ENCODE measurements around the gene PSME4.
"Not testable (repeated sequence)": the region's sequence is repeated elsewhere in the genome, so short reads cannot be mapped to it uniquely, and the experiment has no call there.

The PSME4 gene

GRCh38 chr2:53886406-53887280, 84.2 kb downstream of the PSME4 start:
- DNase-seq, result no peak

GRCh38 chr2:53884883-53885282, 85.9 kb downstream of the PSME4 start:
- no peak for DNase-seq

- no peak for DNase-seq
These were observed 88.8 kb downstream of the PSME4 start for GRCh38 chr2:53881986-53882385.

- no peak for DNase-seq
These were observed 89.4 kb downstream of the PSME4 start for GRCh38 chr2:53881360-53881759.

- no peak for DNase-seq
These were observed 90.0 kb downstream of the PSME4 start for GRCh38 chr2:53880756-53881155.

GRCh38 chr2:53877556-53877955, 93.2 kb downstream of the PSME4 start:
- DNase-seq, result no peak

- no peak for DNase-seq
These were observed 93.7 kb downstream of the PSME4 start for GRCh38 chr2:53877112-53877511.

- DNase-seq, result no peak
These were observed 96.3 kb downstream of the PSME4 start for GRCh38 chr2:53874401-53874950.

GRCh38 chr2:53867773-53868172, 103.0 kb downstream of the PSME4 start:
- no peak for DNase-seq

GRCh38 chr2:53867169-53867568, 103.6 kb downstream of the PSME4 start:
- no peak for DNase-seq

- no peak for DNase-seq
These were observed 104.8 kb downstream of the PSME4 start for GRCh38 chr2:53865962-53866361.

- DNase-seq, result no peak
These were observed 105.5 kb downstream of the PSME4 start for GRCh38 chr2:53865264-53865663.

GRCh38 chr2:53863538-53864227, 107.1 kb downstream of the PSME4 start:
- DNase-seq, result no peak

- DNase-seq, result no peak
These were observed 109.0 kb downstream of the PSME4 start for GRCh38 chr2:53861824-53862223.

- no peak for DNase-seq
These were observed 111.3 kb downstream of the PSME4 start, which contains the start of gene GPR75 for GRCh38 chr2:53859206-53860181. Gene GPR75, minus strand, starts transcription at chr2:53859967. Its CDS starts 5,211 bp downstream, at chr2:53854756.

- DNase-seq, result no peak
These were observed 114.5 kb downstream of the PSME4 start for GRCh38 chr2:53856272-53856671.

GRCh38 chr2:53854678-53855077, 116.1 kb downstream of the PSME4 start:
- no peak for DNase-seq

GRCh38 chr2:53852532-53852931, 118.3 kb downstream of the PSME4 start:
- no peak for DNase-seq

- DNase-seq, result not testable (repeated sequence)
These were observed 119.6 kb downstream of the PSME4 start for GRCh38 chr2:53851052-53851757.

- DNase-seq, result no peak
These were observed 122.7 kb downstream of the PSME4 start for GRCh38 chr2:53848062-53848461.

GRCh38 chr2:53843595-53843994, 127.2 kb downstream of the PSME4 start:
- no peak for DNase-seq

- no peak for DNase-seq
These were observed 127.9 kb downstream of the PSME4 start for GRCh38 chr2:53842891-53843290.

Data from NCI-H1092 treated with DMSO at 0.1 percent for 48 hours (cell line).